Cardiac muscle cell (in vitro differentiated cells and primary cell): ENCODE measurements around the gene C1orf53. TPM values are rescaled to one million over a fixed set of nuclear protein-coding genes. Genes with fewer than 3 reads are reported as not detected.

Experiments used
- DNase-seq, 2 donors: peaks; one replicate each; pipeline versions ENCODE4 v3.0.0 to v3.0.0-alpha.2; 2010 to 2017; ENCODE audit warnings: low read depth in 1 of 2, low spot score in 1 of 2
- H3K27ac ChIP-seq: fragments of 200-600 bp; sonication (generic); 2 replicates; pipeline ENCODE4 v1.5.1; 2016
- H3K27me3 ChIP-seq: fragments of 200-600 bp; sonication (generic); 2 replicates; pipeline ENCODE4 v1.6.0; 2016; ENCODE audit warnings: control low read depth
- H3K36me3 ChIP-seq: fragments of 200-600 bp; sonication (generic); 2 replicates; pipeline ENCODE4 v1.5.1; 2016; ENCODE audit warnings: control low read depth
- H3K4me1 ChIP-seq: fragments of 200-600 bp; sonication (generic); 2 replicates; pipeline ENCODE4 v1.8.1; 2017; ENCODE audit warnings: low read depth, mild to moderate bottlenecking, mixed run types
- H3K4me3 ChIP-seq: fragments of 200-600 bp; sonication (generic); 2 replicates; pipeline ENCODE4 v1.5.1; 2016; ENCODE audit warnings: mild to moderate bottlenecking
- H3K9me3 ChIP-seq: fragments of 200-600 bp; sonication (generic); 2 replicates; pipeline ENCODE4 v1.5.1; 2017; ENCODE audit warnings: low read depth, mild to moderate bottlenecking, control low read depth
- polyA plus RNA-seq: library from polyadenylated mRNA; unstranded; fragments of >200 nt; fragmentation: Nextera tagmentation; extraction: Ambion mirVana; gene quantifications from 2 replicates; pipeline ENCODE4 v1.2.1, GENCODE V29; 2016
- total RNA-seq: library from RNA; depleted of rRNA; stranded (reverse); fragments of >200 nt; gene quantifications from 2 replicates; pipeline ENCODE4 v1.2.3, GENCODE V29; 2016
- TF ChIP-seq, protein P1 (sequence below): IDR thresholded peaks from 2 replicates; pipeline ENCODE4 v1.5.1; 2012; ENCODE audit warnings: low read depth, mild to moderate bottlenecking, low read length

C1orf53 gene
- total and polyA plus RNA-seq, 2 experiments from 2014 or later = 4.3 to 9.2 TPM

DNA sequence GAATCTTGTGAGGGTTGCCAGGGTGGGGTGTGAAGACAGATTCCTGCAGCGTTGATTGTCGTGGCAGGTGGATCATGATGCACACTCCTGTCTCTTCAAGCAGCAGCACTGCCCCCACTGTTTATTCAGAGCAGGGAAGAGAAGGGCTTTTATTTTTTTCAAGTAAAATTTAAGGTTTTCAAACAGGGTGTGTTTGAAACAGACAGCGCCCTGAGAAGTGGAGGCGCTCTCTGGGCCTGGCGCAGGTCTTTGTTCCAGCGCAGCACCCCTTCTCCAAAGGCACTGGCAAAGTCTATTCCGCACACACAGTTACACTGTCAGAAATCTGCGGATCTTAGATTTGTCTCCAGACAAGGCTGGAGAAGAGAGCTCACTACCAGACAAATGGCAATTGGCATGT, 7.0 kb downstream of the C1orf53 start:
- H3K4me3 ChIP-seq = no peak overlapping the region
- H3K9me3 ChIP-seq = no peaks in the 10 kb centered on the region
- H3K36me3 ChIP-seq = no peaks in the 10 kb centered on the region
- H3K27ac ChIP-seq = no peak overlapping the region
- DNase-seq = no peak
- TF ChIP-seq, protein P1, sequence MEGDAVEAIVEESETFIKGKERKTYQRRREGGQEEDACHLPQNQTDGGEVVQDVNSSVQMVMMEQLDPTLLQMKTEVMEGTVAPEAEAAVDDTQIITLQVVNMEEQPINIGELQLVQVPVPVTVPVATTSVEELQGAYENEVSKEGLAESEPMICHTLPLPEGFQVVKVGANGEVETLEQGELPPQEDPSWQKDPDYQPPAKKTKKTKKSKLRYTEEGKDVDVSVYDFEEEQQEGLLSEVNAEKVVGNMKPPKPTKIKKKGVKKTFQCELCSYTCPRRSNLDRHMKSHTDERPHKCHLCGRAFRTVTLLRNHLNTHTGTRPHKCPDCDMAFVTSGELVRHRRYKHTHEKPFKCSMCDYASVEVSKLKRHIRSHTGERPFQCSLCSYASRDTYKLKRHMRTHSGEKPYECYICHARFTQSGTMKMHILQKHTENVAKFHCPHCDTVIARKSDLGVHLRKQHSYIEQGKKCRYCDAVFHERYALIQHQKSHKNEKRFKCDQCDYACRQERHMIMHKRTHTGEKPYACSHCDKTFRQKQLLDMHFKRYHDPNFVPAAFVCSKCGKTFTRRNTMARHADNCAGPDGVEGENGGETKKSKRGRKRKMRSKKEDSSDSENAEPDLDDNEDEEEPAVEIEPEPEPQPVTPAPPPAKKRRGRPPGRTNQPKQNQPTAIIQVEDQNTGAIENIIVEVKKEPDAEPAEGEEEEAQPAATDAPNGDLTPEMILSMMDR = no peak
- H3K27me3 ChIP-seq = peaks cover 100% of the 10 kb centered on the region
- peaks cover 5% of the 10 kb centered on the region for H3K4me1 ChIP-seq

DNA sequence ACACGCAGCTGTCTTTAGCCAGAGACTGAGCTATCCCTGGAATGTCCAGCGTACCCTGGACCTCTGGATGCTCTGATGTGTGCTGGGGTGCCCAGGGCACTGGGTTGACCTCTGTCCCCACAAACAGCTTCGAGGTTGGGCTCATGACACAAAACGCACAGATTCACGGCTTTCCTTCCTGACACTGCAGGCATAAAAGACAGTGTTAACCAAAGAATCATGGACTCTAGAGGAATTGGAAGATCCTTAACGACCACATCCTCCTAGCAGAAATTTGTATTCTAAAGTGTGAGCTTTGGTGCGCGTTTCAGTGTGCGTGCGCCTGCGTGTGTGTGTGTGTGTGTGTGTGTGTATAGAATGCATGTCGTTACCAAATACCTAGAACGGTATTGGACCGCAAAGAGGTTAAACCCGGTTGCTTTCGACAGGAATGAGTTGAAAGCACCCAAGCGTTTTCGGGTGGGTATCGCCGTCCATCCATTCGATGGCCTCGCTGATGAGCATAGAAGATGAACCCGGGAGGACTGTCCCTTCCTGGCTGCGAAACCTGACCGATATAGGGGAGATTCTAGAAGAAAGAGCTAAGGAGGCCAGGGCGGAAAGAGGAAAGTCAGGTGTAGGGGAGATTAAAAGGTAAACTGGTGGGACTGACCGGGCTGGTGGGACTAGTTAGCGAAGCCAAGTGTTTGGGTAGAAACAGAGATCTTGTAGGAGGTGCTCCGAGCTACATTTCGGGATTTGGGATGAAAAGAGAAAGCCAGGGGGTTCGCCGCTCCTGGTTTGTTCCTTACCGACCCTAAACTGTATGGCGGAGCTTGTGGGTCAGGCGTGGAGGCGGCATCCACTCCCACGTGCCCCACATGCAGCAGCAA, 7.9 kb downstream of the C1orf53 start:
- no peaks in the 10 kb centered on the region for H3K9me3 ChIP-seq
- peaks cover 100% of the 10 kb centered on the region for H3K27me3 ChIP-seq
- H3K27ac ChIP-seq = no peak overlapping the region
- H3K36me3 ChIP-seq = no peaks in the 10 kb centered on the region
- DNase-seq = no peak
- H3K4me3 ChIP-seq = no peak overlapping the region
- TF ChIP-seq, protein P1 = no peak
- peaks cover 5% of the 10 kb centered on the region for H3K4me1 ChIP-seq

DNA sequence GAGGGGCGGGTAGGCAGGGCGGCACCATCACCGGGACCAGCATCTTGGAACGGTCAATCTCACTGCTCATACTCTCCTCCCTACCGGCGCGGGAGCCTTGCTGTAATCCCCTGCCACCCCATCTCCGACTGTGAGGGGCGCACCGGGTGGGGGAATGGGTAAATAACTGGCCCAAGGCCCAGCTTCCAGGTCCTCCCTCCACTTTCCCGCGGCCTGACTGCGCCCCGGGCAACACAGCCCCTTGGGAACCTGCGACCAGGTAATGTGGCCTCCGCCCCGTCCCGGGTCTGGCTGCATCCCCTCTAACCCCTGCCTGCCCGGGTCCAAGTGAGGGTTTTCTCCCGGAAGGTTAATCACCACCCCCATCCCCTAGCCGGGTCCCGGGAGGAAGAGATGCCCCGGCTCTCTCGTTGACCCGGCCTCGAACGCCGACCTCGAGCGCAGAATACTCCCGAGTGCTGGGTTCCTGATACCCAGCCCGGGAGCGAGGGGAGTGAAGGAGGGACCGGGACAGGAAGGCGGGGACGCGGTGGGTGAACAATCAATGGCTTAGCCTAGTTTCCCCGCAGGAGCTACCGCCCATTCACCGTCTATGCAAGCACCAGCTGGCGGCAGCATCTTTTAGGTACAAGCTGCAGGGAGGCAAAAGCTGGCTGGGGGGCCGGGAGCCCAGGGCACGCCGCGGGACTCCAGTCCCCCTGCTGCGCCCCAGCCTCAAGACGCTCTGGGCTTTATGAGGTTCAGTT, 8.9 kb downstream of the C1orf53 start:
- no peaks in the 10 kb centered on the region for H3K9me3 ChIP-seq
- H3K4me3 ChIP-seq = no peak overlapping the region
- no peaks in the 10 kb centered on the region for H3K36me3 ChIP-seq
- H3K4me1 ChIP-seq = peaks cover 5% of the 10 kb centered on the region
- H3K27ac ChIP-seq = no peak overlapping the region
- TF ChIP-seq, protein P1 = no peak
- peaks cover 100% of the 10 kb centered on the region for H3K27me3 ChIP-seq
- no peak for DNase-seq

DNA sequence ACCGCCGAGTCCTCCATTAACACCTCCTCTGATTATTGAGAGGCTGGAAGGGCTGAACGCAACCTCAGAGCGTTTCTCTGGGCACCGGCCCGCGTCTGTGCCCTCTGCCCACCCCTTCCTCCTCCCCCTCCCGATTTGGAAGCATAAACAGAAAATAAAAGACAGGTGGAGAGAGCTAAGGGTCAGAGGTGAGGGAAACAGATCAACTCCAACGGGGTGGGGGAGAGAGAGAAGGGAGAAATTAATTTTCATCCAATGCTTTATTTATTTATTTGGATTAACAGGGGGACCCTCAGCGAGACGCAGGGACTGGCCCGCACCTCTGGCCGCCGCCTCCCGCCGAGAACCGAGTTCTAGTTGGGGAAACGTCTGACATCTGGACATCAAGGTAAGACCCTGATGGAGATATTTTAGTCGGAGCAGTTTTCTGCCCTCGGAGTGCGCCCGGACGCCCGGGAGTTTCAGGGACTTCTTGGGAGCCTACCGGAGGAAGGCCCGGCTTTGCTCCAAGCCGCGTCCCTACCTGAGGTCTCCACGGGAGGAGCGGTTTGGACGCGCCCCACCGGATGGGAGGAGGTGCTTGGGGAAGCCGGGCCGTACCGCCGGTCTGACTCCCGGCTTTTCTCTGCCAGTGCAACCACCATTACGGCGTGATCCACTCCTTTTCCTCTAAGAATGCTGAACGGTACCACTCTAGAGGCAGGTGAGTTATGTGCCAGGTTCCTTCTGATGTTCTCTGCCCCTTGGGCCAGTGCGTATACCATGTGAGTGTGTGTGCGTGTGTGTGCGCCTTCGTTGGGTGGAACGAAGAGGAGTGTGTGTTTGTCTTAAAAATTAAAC, 9.6 kb downstream of the C1orf53 start:
- Histone ChIP-seq H3K4me1 (peaks cover 5% of the 10 kb centered on the region), H3K9me3 (no peaks in the 10 kb centered on the region), H3K4me3 (no peak overlapping the region), H3K27ac (no peak overlapping the region), H3K36me3 (no peaks in the 10 kb centered on the region), H3K27me3 (peaks cover 100% of the 10 kb centered on the region)
- TF ChIP-seq, protein P1 = no peak
- no peak for DNase-seq
